HuH-7 (cell line): ENCODE results near the gene TRIL.

Experiments
- DNase-seq: peaks from one replicate; pipeline ENCODE4 v3.0.0; 2011; ENCODE audit warnings: low spot score

TRIL gene

GRCh38 chr7:28940741-28941384 lies 17.3 kb downstream of the TRIL start:
- no peak for DNase-seq

- DNase-seq, result no peak
Measured at GRCh38 chr7:28939844-28940544, 18.1 kb downstream of the TRIL start.

DNA sequence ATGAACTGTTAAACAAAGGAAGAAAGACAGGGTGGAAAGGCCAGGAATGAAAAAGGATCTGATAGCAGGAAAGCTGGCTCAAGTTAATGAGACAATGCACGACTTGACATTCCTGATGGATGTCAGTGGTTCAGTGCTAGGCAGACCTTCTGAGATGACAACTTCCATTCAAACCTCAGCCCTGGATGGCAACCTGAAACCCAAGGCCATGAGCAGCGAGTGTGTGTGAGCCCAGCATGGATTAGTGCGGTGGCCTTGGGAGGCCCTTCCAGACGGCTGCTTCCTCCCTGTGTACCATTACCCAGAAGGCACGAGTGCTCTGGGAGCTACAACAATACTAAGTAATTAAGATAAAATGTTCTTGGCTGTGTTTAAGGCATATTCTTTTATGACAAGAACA lies 18.8 kb downstream of the TRIL start:
- DNase-seq, result no peak

GRCh38 chr7:28937619-28938018 lies 20.5 kb downstream of the TRIL start:
- DNase-seq, result no peak

DNA sequence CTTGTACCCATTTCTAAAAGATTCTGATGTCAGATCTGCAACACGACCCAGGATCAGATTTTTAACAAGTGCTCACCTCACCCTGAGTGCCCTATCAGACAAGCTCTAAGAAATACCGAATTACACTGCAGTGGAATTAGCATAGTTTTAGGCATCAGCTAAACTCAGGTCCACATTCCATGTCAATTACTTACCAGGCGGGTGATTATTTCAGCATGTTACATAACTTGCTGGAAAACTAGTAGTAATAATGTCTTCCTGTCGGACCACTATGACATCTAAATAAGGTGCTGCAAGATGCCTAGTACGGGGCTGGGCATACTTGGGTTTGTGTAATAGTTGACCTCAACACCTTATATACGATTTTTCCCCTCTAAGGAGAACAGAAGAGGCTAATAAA lies 21.0 kb downstream of the TRIL start:
- no peak for DNase-seq

GRCh38 chr7:28933846-28934320 lies 24.2 kb downstream of the TRIL start:
- DNase-seq, result no peak

- DNase-seq, result no peak
Measured at GRCh38 chr7:28931565-28931964, 26.6 kb downstream of the TRIL start.

DNA sequence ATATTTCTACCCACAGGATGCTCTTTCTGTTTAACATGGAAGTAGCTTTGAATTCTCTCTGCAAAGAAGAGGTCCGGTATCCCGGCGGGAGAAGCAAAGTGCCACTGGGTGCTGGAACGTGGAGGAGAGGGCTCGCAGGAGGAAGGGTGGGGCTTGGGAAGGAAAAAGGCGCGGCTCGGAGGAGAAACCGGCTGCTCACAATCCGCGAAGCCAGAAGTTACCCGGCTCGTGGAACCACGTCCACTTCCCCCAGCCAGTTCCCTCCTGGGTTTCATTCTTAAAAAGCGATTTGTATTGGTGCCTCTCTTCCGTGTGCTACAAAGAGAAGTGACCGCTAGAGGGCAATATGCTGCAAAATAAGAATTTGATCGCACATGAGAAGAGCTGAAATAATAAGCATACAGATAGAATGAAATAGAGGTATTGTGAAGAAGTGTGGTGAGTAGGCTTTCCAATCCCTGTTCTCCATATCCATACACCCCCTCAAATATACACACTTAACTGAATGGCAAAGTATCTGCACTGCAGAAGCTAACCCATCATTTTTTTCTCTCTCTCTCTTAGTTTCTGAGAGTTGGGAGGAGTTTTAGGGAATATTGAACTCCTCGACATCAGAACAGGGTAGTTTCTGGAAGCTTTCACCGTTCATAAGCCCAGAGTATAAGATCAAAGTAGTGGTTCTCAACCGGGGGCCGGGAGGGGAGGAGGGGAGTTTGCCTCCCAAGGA lies 31.1 kb downstream of the TRIL start:
- DNase-seq, result peak; percentile 74

DNA sequence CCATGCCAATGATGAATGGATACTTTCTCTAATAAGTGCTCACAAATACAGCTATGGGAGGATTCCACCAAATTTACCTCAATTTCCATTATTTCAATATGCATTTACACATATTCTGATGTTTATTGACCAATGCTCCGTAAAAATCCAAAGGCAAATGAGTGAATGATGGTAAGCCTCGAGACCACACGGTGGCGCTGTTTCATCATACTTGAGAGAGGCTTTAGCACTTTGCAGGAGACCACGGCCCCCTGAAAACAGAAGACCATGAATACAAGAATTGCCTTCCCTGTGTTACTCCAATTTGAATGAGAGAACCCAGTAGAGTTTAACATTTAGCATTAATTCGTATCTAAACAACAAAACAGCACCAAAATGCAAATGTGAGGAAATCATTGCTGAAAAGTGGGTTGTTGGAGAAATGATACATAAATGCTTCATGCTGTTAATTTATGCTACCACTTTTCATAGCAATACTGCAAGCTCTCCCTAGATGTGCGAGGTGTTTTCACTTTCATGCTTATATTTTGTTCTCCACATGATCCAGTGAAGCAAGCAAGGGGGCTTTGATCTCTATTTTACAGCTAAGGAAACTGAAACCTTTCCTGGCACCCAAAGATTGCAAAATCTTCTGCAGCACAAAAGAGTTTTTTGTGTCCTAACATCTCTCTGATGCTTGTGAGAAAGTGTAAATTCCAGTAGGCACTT lies 35.4 kb downstream of the TRIL start:
- peak; percentile 53 for DNase-seq

DNA sequence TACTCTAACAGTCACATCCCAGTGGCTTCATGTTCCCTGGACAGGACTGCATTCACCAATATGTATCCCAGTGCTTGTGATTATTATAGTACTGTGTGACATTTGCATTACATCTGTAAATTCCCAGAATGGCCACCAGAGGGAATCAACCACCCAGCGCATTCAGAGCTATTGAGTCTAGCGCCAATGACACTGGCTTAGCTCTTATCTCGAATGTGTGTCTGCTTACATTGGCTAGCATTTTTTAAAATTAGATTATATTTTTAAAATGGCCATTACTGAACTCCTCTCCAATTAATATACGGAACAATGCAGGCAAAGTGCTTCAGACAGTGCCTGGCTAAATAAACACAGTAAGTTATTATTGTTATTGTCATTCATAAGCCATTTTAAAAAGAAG lies 36.3 kb downstream of the TRIL start:
- peak; percentile 70 for DNase-seq

DNA sequence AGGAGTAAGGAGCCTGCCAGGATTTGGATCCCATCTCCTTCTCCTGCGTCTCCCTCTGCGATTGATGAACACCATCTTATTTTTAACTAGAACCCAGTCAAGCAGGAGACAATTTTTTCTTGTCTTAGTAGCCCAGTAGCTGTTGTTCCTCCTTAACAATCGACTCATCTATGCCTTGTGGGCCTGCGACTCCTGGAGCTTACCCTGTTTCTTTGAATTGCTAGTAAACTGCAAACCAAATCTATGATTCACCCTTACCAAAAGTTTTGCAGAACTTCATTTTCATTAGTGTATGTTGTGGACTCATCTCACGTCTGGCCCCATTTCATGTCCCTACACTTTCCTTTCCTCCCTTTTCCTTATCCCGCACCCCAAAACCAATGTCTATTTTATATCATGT lies 37.7 kb downstream of the TRIL start:
- DNase-seq, result no peak

- no peak for DNase-seq
Measured at GRCh38 chr7:28919510-28919909, 38.6 kb downstream of the TRIL start.

- no peak for DNase-seq
Measured at GRCh38 chr7:28908775-28909174, 49.4 kb downstream of the TRIL start.

DNA sequence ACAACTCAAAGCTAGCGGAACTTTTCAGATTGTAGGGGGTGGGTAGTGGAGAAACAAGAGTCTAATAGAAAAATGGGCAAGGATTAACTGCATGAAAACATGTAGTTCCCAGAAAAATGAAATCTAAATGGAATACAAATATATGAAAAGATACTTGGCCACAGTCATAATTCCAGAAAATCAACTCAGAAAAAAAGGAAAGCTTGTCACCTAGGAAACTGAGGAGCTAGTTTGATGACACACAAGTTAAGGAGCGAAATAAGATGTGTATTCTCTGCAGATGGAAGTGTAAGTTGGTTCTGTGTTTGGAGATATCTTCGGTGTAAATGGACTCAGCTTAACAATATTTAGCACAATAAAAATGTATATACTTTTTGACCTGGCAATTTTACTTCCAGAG lies 52.7 kb downstream of the TRIL start:
- DNase-seq, result no peak

DNA sequence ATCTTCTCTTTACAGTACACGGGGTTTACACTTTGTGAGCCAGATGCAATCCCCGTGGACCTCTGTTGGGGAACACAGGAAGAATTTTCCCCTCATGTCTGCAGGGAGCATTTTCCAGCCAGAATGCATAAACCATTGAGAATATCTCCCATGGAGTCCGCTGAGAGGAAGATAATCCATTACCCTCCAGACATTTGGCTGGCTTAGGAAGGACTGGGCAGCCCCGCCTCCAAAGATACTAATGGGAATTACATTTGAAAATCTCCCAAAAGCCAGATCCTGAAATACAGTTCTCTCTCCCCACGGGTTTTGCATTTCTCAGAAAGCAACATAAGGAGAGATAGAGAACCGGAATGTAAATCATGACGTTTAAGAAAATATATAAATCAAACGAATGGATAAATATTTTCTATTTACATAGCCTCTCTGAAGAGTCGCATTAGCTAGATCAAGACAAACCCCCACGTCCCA lies 53.5 kb downstream of the TRIL start:
- no peak for DNase-seq

DNA sequence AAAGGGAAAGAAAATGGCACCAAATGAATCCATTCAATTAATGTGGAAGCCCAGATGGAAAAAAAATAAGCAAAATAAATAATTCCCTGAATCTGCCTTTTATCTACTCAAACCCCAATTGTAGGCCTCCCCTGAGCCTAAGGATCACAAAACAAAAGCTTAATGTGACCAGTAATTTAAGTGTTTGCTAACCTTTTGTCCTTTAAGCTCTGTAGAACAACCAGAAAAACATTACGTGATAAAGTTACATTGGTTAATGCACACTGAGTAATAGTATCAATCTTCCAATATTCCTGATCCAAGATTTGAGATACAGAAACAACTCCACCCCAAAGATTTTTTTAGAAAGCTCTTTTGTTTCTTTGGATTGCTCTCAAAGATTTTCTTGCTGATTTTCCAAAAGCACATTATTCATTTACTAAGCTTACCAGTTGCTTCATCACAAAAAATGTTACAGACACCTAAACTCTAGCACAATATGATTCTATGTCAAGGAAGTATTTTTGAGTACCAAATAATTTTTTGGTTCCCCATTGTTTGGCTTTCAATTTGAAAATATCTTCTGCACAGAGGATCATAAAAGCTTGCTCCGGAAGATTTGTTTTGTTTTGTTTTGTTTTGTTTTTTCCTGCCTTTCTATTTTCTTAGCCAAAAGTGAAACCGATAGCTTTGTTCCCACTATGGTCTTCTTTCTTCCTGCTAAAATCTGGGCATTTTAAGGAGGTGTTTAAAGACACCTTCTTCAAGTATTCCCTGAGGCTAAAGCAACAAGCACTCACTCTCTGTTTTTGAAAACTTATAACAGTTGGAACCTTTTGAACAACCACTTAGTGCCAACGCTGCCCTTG lies 54.2 kb downstream of the TRIL start:
- no peak for DNase-seq
